HEK293 (cell line): ENCODE measurements around the gene RSL24D1.

Source experiments
- CTCF ChIA-PET: fragments of 350-600 bp; formaldehyde crosslinking; extraction: SDS; loops from one replicate; lab custom pipeline; 2021; ENCODE audit warnings: antibody characterized with exemption; lab: Yijun Ruan, JAX
- POLR2A ChIA-PET: fragments of 300-600 bp; formaldehyde crosslinking; extraction: SDS; loops from one replicate; lab custom pipeline; 2020; ENCODE audit warnings: antibody characterized with exemption, inconsistent platforms; lab: Yijun Ruan, JAX
- H3K27ac ChIP-seq: fragments of 200-500 bp; sonication (Bioruptor generic); 2 replicates; pipeline ENCODE4 v1.5.1; 2014; ENCODE audit warnings: low read depth, low read length, control low read depth, inconsistent platforms; ENCODE audit errors: extremely low read depth
- H3K36me3 ChIP-seq, 2 experiments: fragments of 200-500 bp in 1 of 2; sonication (Bioruptor generic) in 1 of 2; 1 replicate in 1 of 2; 2 replicates in 1 of 2; pipeline ENCODE4 v1.5.1; 2014 to 2017; ENCODE audit warnings: inconsistent platforms in 2 of 2, low read length in 2 of 2; ENCODE audit not compliant: control insufficient read depth in 2 of 2, insufficient read depth in 1 of 2
- H3K4me1 ChIP-seq: fragments of 200-500 bp; sonication (Bioruptor generic); 2 replicates; pipeline ENCODE4 v1.5.1; 2014; ENCODE audit warnings: mild to moderate bottlenecking, low read length, inconsistent platforms; ENCODE audit not compliant: control insufficient read depth, insufficient read depth
- H3K4me3 ChIP-seq: 2 replicates; pipeline ENCODE4 v1.5.1; 2011; ENCODE audit warnings: low read depth, mild to moderate bottlenecking, control low read depth, low read length, moderate library complexity
- H3K9me3 ChIP-seq: fragments of 200-500 bp; sonication (Bioruptor generic); 2 replicates; pipeline ENCODE4 v1.5.1; 2014; ENCODE audit warnings: low read depth, low read length, inconsistent platforms; ENCODE audit not compliant: control insufficient read depth, insufficient read depth
- FEZF1 ChIP-seq: fragments of 450-650 bp; formaldehyde crosslinking; IDR thresholded peaks from 2 replicates; pipeline ENCODE4 v1.5.1; 2016; ENCODE audit warnings: missing biosample characterization, missing genetic modification characterization
- RBAK ChIP-seq: fragments of 450-650 bp; formaldehyde crosslinking; IDR thresholded peaks from 2 replicates; pipeline ENCODE4 v1.5.1; 2016; ENCODE audit warnings: missing biosample characterization, missing genetic modification characterization
- ZBTB1 ChIP-seq: fragments of 450-650 bp; formaldehyde crosslinking; IDR thresholded peaks from 2 replicates; pipeline ENCODE4 v1.5.1; 2016; ENCODE audit warnings: missing biosample characterization, missing genetic modification characterization
- ZBTB17 ChIP-seq: fragments of 450-650 bp; formaldehyde crosslinking; IDR thresholded peaks from 2 replicates; pipeline ENCODE4 v1.5.1; 2016; ENCODE audit warnings: missing biosample characterization, missing genetic modification characterization
- ZBTB7A ChIP-seq: fragments of 450-650 bp; formaldehyde crosslinking; IDR thresholded peaks from 2 replicates; pipeline ENCODE4 v1.5.1; 2016; ENCODE audit warnings: low read depth, missing biosample characterization, missing genetic modification characterization
- ZEB2 ChIP-seq: fragments of 450-650 bp; formaldehyde crosslinking; IDR thresholded peaks from 2 replicates; pipeline ENCODE4 v1.5.1; 2016; ENCODE audit warnings: missing biosample characterization, missing genetic modification characterization
- ZNF10 ChIP-seq: fragments of 450-650 bp; formaldehyde crosslinking; IDR thresholded peaks from 2 replicates; pipeline ENCODE4 v1.5.1; 2017; ENCODE audit warnings: missing biosample characterization, missing genetic modification characterization
- ZNF132 ChIP-seq: fragments of 450-650 bp; formaldehyde crosslinking; IDR thresholded peaks from 2 replicates; pipeline ENCODE4 v1.5.1; 2017; ENCODE audit warnings: missing biosample characterization, missing genetic modification characterization, borderline replicate concordance
- ZNF133 ChIP-seq: fragments of 450-650 bp; formaldehyde crosslinking; IDR thresholded peaks from 2 replicates; pipeline ENCODE4 v1.5.1; 2016; ENCODE audit warnings: missing biosample characterization, missing genetic modification characterization
- ZNF211 ChIP-seq: fragments of 450-650 bp; formaldehyde crosslinking; IDR thresholded peaks from 2 replicates; pipeline ENCODE4 v1.5.1; 2016; ENCODE audit warnings: low read depth, missing biosample characterization, missing genetic modification characterization
- ZNF239 ChIP-seq: fragments of 450-650 bp; formaldehyde crosslinking; IDR thresholded peaks from 2 replicates; pipeline ENCODE4 v1.5.1; 2016; ENCODE audit warnings: missing biosample characterization, missing genetic modification characterization
- ZNF24 ChIP-seq: fragments of 450-650 bp; formaldehyde crosslinking; IDR thresholded peaks from 2 replicates; pipeline ENCODE4 v1.5.1; 2016; ENCODE audit warnings: missing biosample characterization, missing genetic modification characterization
- ZNF266 ChIP-seq: fragments of 450-650 bp; formaldehyde crosslinking; IDR thresholded peaks from 2 replicates; pipeline ENCODE4 v1.5.1; 2016; ENCODE audit warnings: missing biosample characterization, missing genetic modification characterization, low read depth
- ZNF302 ChIP-seq: fragments of 450-650 bp; formaldehyde crosslinking; IDR thresholded peaks from 2 replicates; pipeline ENCODE4 v1.5.1; 2016; ENCODE audit warnings: missing biosample characterization, missing genetic modification characterization, low read depth
- ZNF354C ChIP-seq: fragments of 450-650 bp; formaldehyde crosslinking; IDR thresholded peaks from 2 replicates; pipeline ENCODE4 v1.5.1; 2016; ENCODE audit warnings: missing biosample characterization, missing genetic modification characterization, low read depth, borderline replicate concordance
- ZNF37A ChIP-seq: fragments of 450-650 bp; IDR thresholded peaks from 2 replicates; pipeline ENCODE4 v1.5.1; 2018; ENCODE audit warnings: missing biosample characterization, missing genetic modification characterization
- ZNF48 ChIP-seq: fragments of 450-650 bp; formaldehyde crosslinking; IDR thresholded peaks from 2 replicates; pipeline ENCODE4 v1.5.1; 2016; ENCODE audit warnings: missing biosample characterization, missing genetic modification characterization
- ZNF510 ChIP-seq: fragments of 450-650 bp; formaldehyde crosslinking; IDR thresholded peaks from 2 replicates; pipeline ENCODE4 v1.5.1; 2018; ENCODE audit warnings: mild to moderate bottlenecking, missing genetic modification characterization, missing biosample characterization; ENCODE audit not compliant: insufficient replicate concordance
- ZNF529 ChIP-seq: fragments of 450-650 bp; formaldehyde crosslinking; IDR thresholded peaks from 2 replicates; pipeline ENCODE4 v1.5.1; 2017; ENCODE audit warnings: missing genetic modification characterization, missing biosample characterization; ENCODE audit not compliant: insufficient replicate concordance
- ZNF530 ChIP-seq: fragments of 450-650 bp; formaldehyde crosslinking; IDR thresholded peaks from 2 replicates; pipeline ENCODE4 v1.5.1; 2016; ENCODE audit warnings: low read depth, missing biosample characterization, missing genetic modification characterization
- ZNF621 ChIP-seq: fragments of 450-650 bp; formaldehyde crosslinking; IDR thresholded peaks from 2 replicates; pipeline ENCODE4 v1.5.1; 2017; ENCODE audit warnings: missing biosample characterization, missing genetic modification characterization
- ZNF658 ChIP-seq: fragments of 450-650 bp; formaldehyde crosslinking; IDR thresholded peaks from 2 replicates; pipeline ENCODE4; 2016; ENCODE audit warnings: missing biosample characterization, missing genetic modification characterization
- ZNF707 ChIP-seq: fragments of 450-650 bp; formaldehyde crosslinking; IDR thresholded peaks from 2 replicates; pipeline ENCODE4 v1.5.1; 2016; ENCODE audit warnings: missing biosample characterization, missing genetic modification characterization
- ZNF776 ChIP-seq: fragments of 450-650 bp; formaldehyde crosslinking; IDR thresholded peaks from 2 replicates; pipeline ENCODE4 v1.5.0; 2017; ENCODE audit warnings: missing biosample characterization, missing genetic modification characterization, borderline replicate concordance
- ZNF830 ChIP-seq: fragments of 450-650 bp; IDR thresholded peaks from 2 replicates; pipeline ENCODE4 v1.5.0; 2018; ENCODE audit warnings: missing biosample characterization, missing genetic modification characterization, low read depth, mild to moderate bottlenecking, moderate library complexity
- ZNF837 ChIP-seq: fragments of 450-650 bp; formaldehyde crosslinking; IDR thresholded peaks from 2 replicates; pipeline ENCODE4 v1.5.1; 2016; ENCODE audit warnings: missing biosample characterization, missing genetic modification characterization
- ZXDB ChIP-seq: fragments of 450-650 bp; formaldehyde crosslinking; IDR thresholded peaks from 2 replicates; pipeline ENCODE4 v1.5.1; 2016; ENCODE audit warnings: missing biosample characterization, missing genetic modification characterization
- TF ChIP-seq, protein P1 (sequence below): fragments of 450-650 bp; formaldehyde crosslinking; IDR thresholded peaks from 2 replicates; pipeline ENCODE4 v1.5.1; 2017; ENCODE audit warnings: missing biosample characterization, missing genetic modification characterization
- TF ChIP-seq, protein P2 (sequence below): fragments of 450-650 bp; formaldehyde crosslinking; IDR thresholded peaks from 2 replicates; pipeline ENCODE4 v1.5.1; 2016; ENCODE audit warnings: missing biosample characterization, missing genetic modification characterization
- TF ChIP-seq, protein P3 (sequence below): fragments of 450-650 bp; formaldehyde crosslinking; IDR thresholded peaks from 2 replicates; pipeline ENCODE4 v1.5.1; 2016; ENCODE audit warnings: missing biosample characterization, missing genetic modification characterization, low read depth
- TF ChIP-seq, protein P4 (sequence below): fragments of 450-650 bp; formaldehyde crosslinking; IDR thresholded peaks from 2 replicates; pipeline ENCODE4 v1.5.1; 2016; ENCODE audit warnings: missing biosample characterization, missing genetic modification characterization

RSL24D1 gene

DNA sequence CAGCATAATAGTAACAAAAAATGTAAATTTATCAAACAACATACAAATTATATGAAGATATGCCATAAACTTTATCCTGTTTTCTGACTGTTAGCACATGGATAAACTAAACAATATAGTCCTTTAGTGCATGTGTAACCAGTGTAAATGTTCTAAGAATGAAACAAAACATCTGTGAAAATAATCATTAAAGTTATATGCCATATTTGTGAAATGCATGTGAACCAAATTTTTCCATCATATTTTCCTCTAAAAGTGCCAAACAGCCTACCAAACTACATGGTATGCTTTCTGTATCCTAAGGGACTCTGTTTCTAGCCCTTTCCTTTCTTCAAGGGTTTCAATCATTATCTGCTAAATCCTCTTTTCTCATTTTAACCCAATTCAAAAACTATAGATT lies 23.9 kb upstream of the RSL24D1 start:
- CTCF ChIA-PET = no interaction called here

DNA sequence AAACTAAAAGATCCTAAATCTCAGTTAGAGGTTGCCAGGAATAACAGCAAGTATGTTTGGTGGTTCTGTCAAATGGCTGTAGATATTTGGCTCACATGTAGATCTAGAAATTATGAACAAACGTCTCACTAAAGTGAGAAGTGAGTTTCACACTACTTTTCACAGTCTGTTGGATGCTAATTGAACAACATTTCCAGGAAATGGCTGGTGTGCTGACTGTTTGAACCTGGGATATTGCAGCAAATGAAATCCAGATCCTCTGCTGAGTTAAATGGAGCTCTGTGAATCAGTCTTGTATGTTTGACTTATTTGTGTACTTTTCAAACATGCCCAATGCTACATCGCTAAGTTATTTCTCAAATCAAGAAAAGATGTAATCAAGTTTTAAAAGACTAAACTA lies 21.3 kb upstream of the RSL24D1 start:
- TF ChIP-seq ZNF529 (tag by site-specific recombination) = no peak
- no peak for TF ChIP-seq ZNF510
- TF ChIP-seq ZXDB (tag by site-specific recombination) = no peak
- TF ChIP-seq ZNF354C = no peak
- no peak for TF ChIP-seq ZNF132 (tag by site-specific recombination)
- TF ChIP-seq ZNF530 (tag by site-specific recombination) = no peak
- no peak for TF ChIP-seq ZEB2 (tag by site-specific recombination)
- TF ChIP-seq, protein P1, sequence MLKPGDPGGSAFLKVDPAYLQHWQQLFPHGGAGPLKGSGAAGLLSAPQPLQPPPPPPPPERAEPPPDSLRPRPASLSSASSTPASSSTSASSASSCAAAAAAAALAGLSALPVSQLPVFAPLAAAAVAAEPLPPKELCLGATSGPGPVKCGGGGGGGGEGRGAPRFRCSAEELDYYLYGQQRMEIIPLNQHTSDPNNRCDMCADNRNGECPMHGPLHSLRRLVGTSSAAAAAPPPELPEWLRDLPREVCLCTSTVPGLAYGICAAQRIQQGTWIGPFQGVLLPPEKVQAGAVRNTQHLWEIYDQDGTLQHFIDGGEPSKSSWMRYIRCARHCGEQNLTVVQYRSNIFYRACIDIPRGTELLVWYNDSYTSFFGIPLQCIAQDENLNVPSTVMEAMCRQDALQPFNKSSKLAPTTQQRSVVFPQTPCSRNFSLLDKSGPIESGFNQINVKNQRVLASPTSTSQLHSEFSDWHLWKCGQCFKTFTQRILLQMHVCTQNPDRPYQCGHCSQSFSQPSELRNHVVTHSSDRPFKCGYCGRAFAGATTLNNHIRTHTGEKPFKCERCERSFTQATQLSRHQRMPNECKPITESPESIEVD (tag by site-specific recombination) = no peak
- TF ChIP-seq ZBTB1 (tag by site-specific recombination) = no peak
- no peak for TF ChIP-seq ZNF239 (tag by site-specific recombination)
- no peak for TF ChIP-seq ZNF48
- TF ChIP-seq ZNF837 (tag by site-specific recombination) = no peak
- TF ChIP-seq, protein P2, sequence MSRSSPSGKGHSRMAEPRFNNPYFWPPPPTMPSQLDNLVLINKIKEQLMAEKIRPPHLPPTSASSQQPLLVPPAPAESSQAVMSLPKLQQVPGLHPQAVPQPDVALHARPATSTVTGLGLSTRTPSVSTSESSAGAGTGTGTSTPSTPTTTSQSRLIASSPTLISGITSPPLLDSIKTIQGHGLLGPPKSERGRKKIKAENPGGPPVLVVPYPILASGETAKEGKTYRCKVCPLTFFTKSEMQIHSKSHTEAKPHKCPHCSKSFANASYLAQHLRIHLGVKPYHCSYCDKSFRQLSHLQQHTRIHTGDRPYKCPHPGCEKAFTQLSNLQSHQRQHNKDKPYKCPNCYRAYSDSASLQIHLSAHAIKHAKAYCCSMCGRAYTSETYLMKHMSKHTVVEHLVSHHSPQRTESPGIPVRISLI = no peak
- no peak for TF ChIP-seq ZNF621 (tag by site-specific recombination)
- CTCF ChIA-PET = interaction anchor here (0.6 to 3.9 kb wide), 9 partner anchors 10 to 221 kb away, joined by 3 to 40 read pairs (median 4); partner anchors contain the start of gene RSL24D1
- POLR2A ChIA-PET = no interaction called here

More for the DNA sequence above, 23.9 kb upstream of the RSL24D1 start:
- POLR2A ChIA-PET = no interaction called here
- Histone ChIP-seq H3K4me1 (no peaks in the 10 kb centered on the region), H3K36me3 (no peaks in the 10 kb centered on the region), H3K4me3 (no peak overlapping the region), H3K9me3 (no peaks in the 10 kb centered on the region)
- no peak for TF ChIP-seq ZNF266 (tag by site-specific recombination)
- no peak for TF ChIP-seq ZNF658 (tag by site-specific recombination)
- no peak for TF ChIP-seq ZNF10 (tag by site-specific recombination)
- TF ChIP-seq ZNF37A (tag by site-specific recombination) = no peak
- TF ChIP-seq ZNF211 (tag by site-specific recombination) = no peak
- TF ChIP-seq, all 188 proteins: peak for 0
- H3K27ac ChIP-seq = no peak overlapping the region

DNA sequence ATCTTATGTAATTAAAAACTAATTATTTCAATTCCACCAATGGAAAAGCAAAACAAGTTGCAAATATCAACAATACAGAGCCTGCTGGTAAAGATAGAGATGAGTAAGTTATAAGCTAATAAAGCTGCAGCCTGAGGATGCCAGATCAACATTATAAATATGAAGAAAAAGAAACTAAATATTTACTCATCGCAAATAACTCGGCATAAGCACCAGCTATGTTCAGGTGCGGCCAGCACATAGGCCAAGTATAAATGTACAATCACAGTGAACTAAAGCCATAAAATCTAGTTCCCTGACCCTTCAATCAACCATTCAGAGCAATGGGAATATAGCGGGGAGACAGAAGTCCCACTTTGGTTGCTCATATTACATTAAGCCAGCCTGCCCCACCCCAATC lies 7.7 kb upstream of the RSL24D1 start:
- H3K4me3 ChIP-seq = no peak overlapping the region
- H3K27ac ChIP-seq = no peak overlapping the region
- H3K4me1 ChIP-seq = no peaks in the 10 kb centered on the region
- POLR2A ChIA-PET = no interaction called here
- peaks cover 0 to 7% of the 10 kb centered on the region in 2 experiments; a peak in 1 of 3 replicates for H3K36me3 ChIP-seq
- CTCF ChIA-PET = no interaction called here
- no peaks in the 10 kb centered on the region for H3K9me3 ChIP-seq
- TF ChIP-seq ZNF302 (tag by site-specific recombination) (no peak), ZNF830 (no peak), ZBTB7A (tag by site-specific recombination) (no peak), ZNF24 (tag by site-specific recombination) (no peak), ZNF776 (tag by site-specific recombination) (no peak), ZBTB17 (tag by site-specific recombination) (no peak), RBAK (tag by site-specific recombination) (no peak), ZNF266 (tag by site-specific recombination) (no peak), FEZF1 (tag by site-specific recombination) (no peak), ZNF707 (tag by site-specific recombination) (no peak), ZNF133 (tag by site-specific recombination) (no peak)
- TF ChIP-seq, protein P3, sequence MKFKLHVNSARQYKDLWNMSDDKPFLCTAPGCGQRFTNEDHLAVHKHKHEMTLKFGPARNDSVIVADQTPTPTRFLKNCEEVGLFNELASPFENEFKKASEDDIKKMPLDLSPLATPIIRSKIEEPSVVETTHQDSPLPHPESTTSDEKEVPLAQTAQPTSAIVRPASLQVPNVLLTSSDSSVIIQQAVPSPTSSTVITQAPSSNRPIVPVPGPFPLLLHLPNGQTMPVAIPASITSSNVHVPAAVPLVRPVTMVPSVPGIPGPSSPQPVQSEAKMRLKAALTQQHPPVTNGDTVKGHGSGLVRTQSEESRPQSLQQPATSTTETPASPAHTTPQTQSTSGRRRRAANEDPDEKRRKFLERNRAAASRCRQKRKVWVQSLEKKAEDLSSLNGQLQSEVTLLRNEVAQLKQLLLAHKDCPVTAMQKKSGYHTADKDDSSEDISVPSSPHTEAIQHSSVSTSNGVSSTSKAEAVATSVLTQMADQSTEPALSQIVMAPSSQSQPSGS (tag by site-specific recombination) = no peak
- TF ChIP-seq, protein P4, sequence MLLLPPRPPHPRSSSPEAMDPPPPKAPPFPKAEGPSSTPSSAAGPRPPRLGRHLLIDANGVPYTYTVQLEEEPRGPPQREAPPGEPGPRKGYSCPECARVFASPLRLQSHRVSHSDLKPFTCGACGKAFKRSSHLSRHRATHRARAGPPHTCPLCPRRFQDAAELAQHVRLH (tag by site-specific recombination) = no peak

More for the DNA sequence above, 21.3 kb upstream of the RSL24D1 start:
- H3K36me3 ChIP-seq = no peaks in the 10 kb centered on the region
- H3K4me1 ChIP-seq = no peaks in the 10 kb centered on the region
- H3K27ac ChIP-seq = no peak overlapping the region
- H3K9me3 ChIP-seq = no peaks in the 10 kb centered on the region
- no peak overlapping the region for H3K4me3 ChIP-seq
